Kidney tubule cell (primary cell): ENCODE data around the gene TBL1X.
"Not testable (repeated sequence)": the region's sequence is repeated elsewhere in the genome, so short reads cannot be mapped to it uniquely, and the experiment has no call there.

Source experiments
- DNase-seq: peaks from one replicate; pipeline ENCODE4 v3.0.0-alpha.2; 2018; ENCODE audit warnings: low spot score

TBL1X gene

DNA sequence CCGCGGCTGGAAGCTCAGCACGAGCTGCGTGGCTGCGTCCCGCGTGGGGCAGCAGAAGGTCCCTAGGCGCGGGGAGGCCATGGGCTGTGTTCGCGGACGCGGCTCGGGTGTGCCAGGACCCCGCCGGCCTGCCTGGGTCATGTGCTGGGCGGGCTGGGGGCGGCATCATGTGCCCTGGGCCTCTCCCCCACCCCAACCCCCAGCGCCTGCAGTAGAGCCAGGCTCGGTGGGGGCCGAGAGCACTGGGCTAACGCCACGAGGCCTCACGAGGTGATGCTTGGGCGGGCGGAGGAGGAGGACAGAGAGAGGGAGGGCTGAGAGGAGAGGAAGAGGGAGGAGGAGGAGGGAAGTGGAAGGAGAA lies 300.9 kb downstream of the TBL1X start, which contains the start of gene GPR143:
GPR143 (minus strand) TSS at position 111 of the 361 bp plus-strand sequence; CDS start at position 81, 30 bp downstream.
- DNase-seq, result peak; percentile 43

GRCh38 chrX:9767375-9767774 lies 302.5 kb downstream of the TBL1X start:
- DNase-seq, result no peak

GRCh38 chrX:9768321-9768839 lies 303.5 kb downstream of the TBL1X start:
- DNase-seq, result not testable (repeated sequence)

DNA sequence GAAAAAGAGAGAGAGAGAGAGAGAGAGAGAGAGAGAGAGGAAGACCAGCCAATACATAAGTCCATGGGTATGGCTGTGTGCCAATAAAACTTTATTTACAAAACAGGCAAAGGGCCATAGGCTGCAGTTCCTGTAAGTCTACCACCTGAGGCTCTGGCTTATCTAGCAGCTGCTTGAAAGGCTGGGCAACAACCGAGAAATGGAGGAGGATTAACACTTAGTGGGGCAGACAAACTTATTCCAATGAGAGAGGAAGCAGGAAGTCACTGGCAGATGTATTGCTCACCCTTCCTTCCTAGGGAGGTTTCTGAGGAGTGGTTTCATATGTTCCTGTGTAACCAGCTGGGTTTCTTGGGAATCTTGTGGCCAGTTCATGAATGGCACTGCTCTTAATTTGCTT lies 305.5 kb downstream of the TBL1X start:
- DNase-seq, result peak; percentile 61

DNA sequence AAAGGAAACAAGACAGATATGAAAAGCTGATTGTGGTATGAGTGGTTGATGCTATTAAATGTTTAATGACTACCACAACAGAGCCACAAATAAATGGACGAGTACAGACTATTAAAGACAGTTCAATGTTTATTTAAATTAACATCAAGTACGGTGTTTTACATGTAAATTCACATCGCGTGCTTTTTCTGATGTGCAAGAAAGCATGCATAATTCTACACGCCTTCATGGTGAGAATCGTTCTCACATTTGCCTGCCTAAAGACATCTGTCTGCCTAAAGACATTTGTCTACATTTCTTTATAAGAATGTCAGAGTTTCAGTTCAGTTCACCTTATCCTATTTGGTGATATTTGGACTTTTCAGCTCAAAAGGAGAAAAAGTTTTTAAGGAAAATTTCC lies 308.1 kb downstream of the TBL1X start:
- DNase-seq, result no peak

GRCh38 chrX:9775930-9776329 lies 311.1 kb downstream of the TBL1X start:
- DNase-seq, result no peak

- peak; percentile 18 for DNase-seq
These were observed 317.1 kb downstream of the TBL1X start for GRCh38 chrX:9781941-9782340.

GRCh38 chrX:9784332-9784731 lies 319.5 kb downstream of the TBL1X start:
- no peak for DNase-seq

GRCh38 chrX:9785254-9785943 lies 320.5 kb downstream of the TBL1X start:
- peak; percentile 31 for DNase-seq

GRCh38 chrX:9785944-9786797 lies 321.3 kb downstream of the TBL1X start, which contains the start of gene SHROOM2:
Gene SHROOM2 (plus strand): TSS chrX:9786429. CDS start chrX:9786546, 117 bp downstream.
- DNase-seq, result peak; percentile 29

DNA sequence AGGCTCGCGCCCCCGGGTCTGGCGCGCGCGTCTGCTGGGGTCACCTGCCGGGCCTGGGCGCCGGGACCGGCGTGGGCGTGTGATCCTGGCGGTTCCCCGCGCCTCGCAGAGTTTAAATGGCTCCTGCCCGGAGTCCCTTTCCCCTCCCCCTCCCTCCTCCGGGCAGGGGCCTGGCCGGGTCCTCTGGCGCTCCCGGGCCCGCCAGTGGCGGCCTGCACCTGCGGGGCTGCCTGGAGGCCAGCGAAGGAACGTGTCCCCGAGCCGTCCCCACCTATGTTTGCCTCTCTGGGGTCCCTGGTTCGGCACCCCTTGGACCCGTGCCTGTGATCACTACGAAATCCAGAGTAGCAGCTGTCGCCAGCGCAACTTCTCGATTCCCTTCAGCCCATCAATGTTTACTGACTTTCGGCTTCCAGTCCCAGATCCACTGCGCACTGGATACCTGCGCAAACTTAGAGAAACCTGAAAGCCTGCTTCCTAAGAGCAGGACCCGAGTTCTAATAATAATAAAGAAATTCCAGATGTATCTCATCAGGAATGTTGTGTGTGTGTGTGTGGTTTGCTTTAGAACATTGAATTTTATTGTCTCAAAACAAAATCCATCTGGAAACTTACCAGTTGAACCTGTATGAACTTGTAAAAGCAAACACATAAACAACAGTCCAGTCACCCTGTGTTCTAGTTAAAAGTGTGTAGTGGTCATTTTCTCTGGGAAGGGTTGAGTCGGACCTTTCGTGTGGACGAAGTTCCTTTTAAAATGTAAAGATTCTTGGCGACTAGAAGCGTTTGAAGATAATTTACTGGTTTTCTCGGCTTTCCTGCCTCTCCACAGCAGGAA lies 322.2 kb downstream of the TBL1X start:
- DNase-seq, result peak; percentile 17

- DNase-seq, result no peak
These were observed 324.1 kb downstream of the TBL1X start for GRCh38 chrX:9788911-9789310.

DNA sequence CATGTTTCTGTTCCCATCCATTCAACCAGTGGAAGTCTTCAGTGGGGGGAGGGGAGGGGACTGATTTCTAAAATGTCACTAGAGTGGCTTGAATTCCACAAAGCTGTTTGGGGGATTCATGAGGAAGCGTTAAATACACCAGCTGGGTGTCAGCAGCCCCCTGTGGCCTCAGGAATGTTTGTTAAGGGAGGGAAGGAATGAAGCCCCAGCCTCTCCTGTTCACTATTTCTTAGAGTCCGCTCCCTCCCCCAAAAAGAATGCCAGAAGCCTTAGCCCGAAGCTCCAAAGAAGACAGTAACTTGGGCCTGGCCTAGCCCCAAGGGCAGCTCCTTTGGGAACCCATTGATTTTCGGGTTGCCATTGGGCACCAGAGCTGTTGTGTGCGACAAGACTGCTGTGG lies 324.7 kb downstream of the TBL1X start:
- no peak for DNase-seq
